ENCODE data around the gene BPIFB2.
"Not testable (repeated sequence)": the region's sequence is repeated elsewhere in the genome, so short reads cannot be mapped to it uniquely, and the experiment has no call there.

BPIFB2 gene

GRCh38 chr20:33007376-33008335 is at the start of gene BPIFB2:
Gene BPIFB2 (plus strand): TSS chr20:33007704. CDS start chr20:33008575, 871 bp downstream.
- no peak for DNase-seq

GRCh38 chr20:32958574-32958973 is 48.9 kb upstream of the BPIFB2 start:
- no peak for DNase-seq

- peak; percentile 45 for DNase-seq
Measured at GRCh38 chr20:32959351-32960221, 47.9 kb upstream of the BPIFB2 start.

- DNase-seq, result no peak
Measured at GRCh38 chr20:32960222-32960518, 47.3 kb upstream of the BPIFB2 start.

- DNase-seq, result peak; percentile 44
Measured at GRCh38 chr20:32960849-32961731, 46.4 kb upstream of the BPIFB2 start.

GRCh38 chr20:32962053-32962452 is 45.5 kb upstream of the BPIFB2 start:
- peak; percentile 34 for DNase-seq

GRCh38 chr20:32962646-32963045 is 44.9 kb upstream of the BPIFB2 start:
- DNase-seq, result not testable (repeated sequence)

GRCh38 chr20:32963176-32963575 is 44.3 kb upstream of the BPIFB2 start:
- peak; percentile 35 for DNase-seq

GRCh38 chr20:32964575-32964974 is 42.9 kb upstream of the BPIFB2 start:
- DNase-seq, result no peak

GRCh38 chr20:32965115-32965514 is 42.4 kb upstream of the BPIFB2 start:
- DNase-seq, result no peak

GRCh38 chr20:32965581-32966373 is 41.7 kb upstream of the BPIFB2 start:
- no peak for DNase-seq

GRCh38 chr20:32966382-32966781 is 41.1 kb upstream of the BPIFB2 start:
- DNase-seq, result no peak

GRCh38 chr20:32966881-32967781 is 40.4 kb upstream of the BPIFB2 start:
- DNase-seq, result peak; percentile 48

GRCh38 chr20:32967961-32968457 is 39.5 kb upstream of the BPIFB2 start:
- DNase-seq, result no peak

GRCh38 chr20:32968478-32969241 is 38.8 kb upstream of the BPIFB2 start:
- peak; percentile 40 for DNase-seq

- peak; percentile 54 for DNase-seq
Measured at GRCh38 chr20:32969356-32970114, 38.0 kb upstream of the BPIFB2 start.

GRCh38 chr20:32970115-32970972 is 37.2 kb upstream of the BPIFB2 start:
- peak; percentile 43 for DNase-seq

GRCh38 chr20:32970973-32971300 is 36.6 kb upstream of the BPIFB2 start:
- DNase-seq, result no peak

All from islet precursor cell (in vitro differentiated cells).